GM12874 (cell line): ENCODE results near the gene MORC4.

Experiments
- TF ChIP-seq, protein P1 (sequence below): IDR thresholded peaks from 2 replicates; pipeline ENCODE4 v1.5.1; 2011; ENCODE audit warnings: low read depth, mild to moderate bottlenecking, control low read depth, low read length, moderate library complexity; ENCODE audit not compliant: insufficient read depth

The MORC4 gene

DNA sequence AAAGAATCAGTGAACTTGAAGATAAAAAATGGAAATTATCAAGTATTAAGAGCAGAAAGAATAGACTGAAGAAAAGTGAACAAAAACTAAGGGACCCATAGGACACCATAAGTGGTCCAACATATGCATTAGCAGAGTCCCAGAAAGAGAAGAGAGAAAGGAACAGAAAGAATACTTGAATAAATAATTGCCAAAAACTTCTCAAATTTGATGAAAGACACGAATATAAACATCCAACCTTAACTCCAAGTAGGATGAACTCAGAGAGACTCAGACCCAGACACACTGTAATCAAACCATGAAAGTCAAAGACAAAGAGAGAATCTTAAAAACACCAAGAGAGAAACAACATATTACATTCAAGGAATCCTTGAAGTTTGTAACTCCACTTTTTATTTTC lies 35.7 kb downstream of the MORC4 start:
- TF ChIP-seq, protein P1, sequence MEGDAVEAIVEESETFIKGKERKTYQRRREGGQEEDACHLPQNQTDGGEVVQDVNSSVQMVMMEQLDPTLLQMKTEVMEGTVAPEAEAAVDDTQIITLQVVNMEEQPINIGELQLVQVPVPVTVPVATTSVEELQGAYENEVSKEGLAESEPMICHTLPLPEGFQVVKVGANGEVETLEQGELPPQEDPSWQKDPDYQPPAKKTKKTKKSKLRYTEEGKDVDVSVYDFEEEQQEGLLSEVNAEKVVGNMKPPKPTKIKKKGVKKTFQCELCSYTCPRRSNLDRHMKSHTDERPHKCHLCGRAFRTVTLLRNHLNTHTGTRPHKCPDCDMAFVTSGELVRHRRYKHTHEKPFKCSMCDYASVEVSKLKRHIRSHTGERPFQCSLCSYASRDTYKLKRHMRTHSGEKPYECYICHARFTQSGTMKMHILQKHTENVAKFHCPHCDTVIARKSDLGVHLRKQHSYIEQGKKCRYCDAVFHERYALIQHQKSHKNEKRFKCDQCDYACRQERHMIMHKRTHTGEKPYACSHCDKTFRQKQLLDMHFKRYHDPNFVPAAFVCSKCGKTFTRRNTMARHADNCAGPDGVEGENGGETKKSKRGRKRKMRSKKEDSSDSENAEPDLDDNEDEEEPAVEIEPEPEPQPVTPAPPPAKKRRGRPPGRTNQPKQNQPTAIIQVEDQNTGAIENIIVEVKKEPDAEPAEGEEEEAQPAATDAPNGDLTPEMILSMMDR: no peak

GRCh38 chrX:106963111-106963510 lies 36.9 kb downstream of the MORC4 start:
- TF ChIP-seq, protein P1: no peak

DNA sequence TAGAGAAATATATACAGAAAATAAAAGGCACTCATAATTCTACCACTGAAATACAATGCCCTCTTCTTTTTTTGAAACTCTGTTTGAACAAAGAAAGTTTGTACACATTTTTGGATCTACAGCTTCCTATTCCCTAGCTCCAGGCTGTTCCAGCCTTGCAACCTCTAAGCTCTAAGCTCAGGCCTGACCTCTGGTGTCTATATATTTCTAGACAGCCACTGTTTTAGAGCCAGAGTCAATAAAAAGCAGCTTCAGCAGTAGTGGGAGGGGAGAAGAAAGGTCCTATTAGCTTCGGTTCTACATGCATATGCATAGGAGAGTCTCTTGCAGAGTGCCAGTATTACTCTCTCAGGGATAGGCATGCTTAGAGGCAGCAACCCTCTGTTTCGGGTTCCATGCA lies 40.1 kb downstream of the MORC4 start:
- TF ChIP-seq, protein P1: no peak

GRCh38 chrX:106957856-106958255 lies 42.2 kb downstream of the MORC4 start:
- TF ChIP-seq, protein P1: no peak

GRCh38 chrX:106955004-106955772 lies 44.8 kb downstream of the MORC4 start:
- TF ChIP-seq, protein P1: no peak

- TF ChIP-seq, protein P1: no peak
Observed at GRCh38 chrX:106954041-106954440, 46.0 kb downstream of the MORC4 start.

DNA sequence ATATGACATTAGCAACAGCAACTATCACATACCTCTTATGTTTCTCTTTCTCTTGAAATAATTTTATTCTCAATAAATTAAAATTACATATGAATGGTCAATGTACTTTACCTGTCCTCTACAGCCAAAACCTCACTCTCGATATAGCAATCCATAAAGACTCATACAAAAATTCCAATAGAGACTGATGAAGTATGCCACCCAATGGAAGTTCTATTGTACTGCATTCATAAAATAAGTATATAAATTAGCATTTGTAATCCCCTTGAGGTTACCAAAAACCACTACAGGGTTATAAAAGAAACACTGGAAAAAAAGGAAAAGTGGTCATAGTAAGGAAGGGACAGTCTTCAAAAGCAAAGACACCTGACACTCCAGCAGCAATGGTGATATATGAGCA lies 47.0 kb downstream of the MORC4 start:
- TF ChIP-seq, protein P1: no peak
